ENCODE results near the gene NALCN. TPM values are rescaled to one million over a fixed set of nuclear protein-coding genes. Genes with fewer than 3 reads are reported as not detected.

NALCN gene
- total and polyA plus RNA-seq, 8 donors = 0.26 to 1.9 (median 0.74) TPM

DNA sequence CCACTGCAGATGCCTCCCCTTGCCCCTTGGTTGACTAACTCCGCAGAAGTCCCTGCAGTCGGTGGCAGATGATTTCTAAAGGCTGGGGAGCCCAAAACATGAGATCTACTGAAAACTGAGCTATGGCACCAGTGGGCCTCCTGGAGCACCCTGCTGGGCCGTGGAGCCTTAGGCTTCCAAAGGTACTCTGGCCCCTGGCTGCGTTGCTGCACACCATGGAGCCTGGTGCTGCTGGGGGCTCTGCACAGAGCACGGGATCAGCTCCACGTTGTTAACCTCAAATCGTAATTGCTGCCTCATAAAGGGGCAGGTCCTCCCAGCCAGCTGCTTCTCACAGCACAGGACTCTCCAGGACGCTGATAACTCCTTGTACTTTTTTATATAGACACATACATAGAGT, 357.5 kb downstream of the NALCN start:
- Histone ChIP-seq H3K4me3 (no peak overlapping the region), H3K36me3 (no peaks in the 10 kb centered on the region), H3K27ac (no peak overlapping the region), H3K27me3 (no peaks in the 10 kb centered on the region), H3K9me3 (no peaks in the 10 kb centered on the region), H3K4me1 (no peaks in the 10 kb centered on the region)
- intact Hi-C loops (cut with DNase I) = no loop called here
- DNase-seq (no peak), ATAC-seq (no peak)
- TF ChIP-seq, protein P1, sequence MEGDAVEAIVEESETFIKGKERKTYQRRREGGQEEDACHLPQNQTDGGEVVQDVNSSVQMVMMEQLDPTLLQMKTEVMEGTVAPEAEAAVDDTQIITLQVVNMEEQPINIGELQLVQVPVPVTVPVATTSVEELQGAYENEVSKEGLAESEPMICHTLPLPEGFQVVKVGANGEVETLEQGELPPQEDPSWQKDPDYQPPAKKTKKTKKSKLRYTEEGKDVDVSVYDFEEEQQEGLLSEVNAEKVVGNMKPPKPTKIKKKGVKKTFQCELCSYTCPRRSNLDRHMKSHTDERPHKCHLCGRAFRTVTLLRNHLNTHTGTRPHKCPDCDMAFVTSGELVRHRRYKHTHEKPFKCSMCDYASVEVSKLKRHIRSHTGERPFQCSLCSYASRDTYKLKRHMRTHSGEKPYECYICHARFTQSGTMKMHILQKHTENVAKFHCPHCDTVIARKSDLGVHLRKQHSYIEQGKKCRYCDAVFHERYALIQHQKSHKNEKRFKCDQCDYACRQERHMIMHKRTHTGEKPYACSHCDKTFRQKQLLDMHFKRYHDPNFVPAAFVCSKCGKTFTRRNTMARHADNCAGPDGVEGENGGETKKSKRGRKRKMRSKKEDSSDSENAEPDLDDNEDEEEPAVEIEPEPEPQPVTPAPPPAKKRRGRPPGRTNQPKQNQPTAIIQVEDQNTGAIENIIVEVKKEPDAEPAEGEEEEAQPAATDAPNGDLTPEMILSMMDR (IDR thresholded peaks at IDR 0.05) = no peak

DNA sequence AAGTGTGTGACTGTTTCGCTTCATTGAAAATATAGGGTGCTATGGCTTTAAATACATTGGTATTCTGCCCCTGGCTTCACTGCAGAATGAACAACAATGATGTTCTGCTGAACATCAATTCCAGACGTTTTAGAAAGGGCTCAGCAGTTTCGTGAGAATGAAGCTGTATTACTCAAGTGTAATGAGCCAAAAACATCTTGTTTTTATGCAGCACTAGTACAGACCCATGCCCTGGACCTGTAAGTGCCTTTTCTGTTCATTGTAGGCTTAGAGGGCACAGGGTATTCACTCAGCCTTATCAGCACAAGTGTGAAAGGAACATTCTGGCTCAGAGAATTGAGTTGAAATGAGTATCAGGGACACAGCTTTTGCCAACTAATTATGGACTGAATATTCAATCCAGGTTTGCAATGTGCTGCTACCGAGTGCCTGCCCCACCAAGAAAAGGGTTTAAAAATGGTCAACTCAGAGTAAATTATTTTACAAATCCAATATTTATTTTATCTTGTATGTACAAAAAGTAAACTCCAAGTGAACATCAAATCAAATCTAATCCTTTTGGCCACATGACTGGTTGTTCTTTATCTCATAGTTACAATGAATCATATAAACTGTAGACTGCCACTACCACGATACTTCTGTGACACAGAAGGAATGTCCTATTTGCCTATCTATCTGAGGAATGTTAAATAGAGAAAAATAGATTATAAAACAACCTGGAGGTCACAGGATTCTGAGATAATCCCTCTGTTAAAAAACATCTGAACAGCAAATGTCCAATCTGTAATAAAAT, 362.8 kb downstream of the NALCN start:
- intact Hi-C loops (cut with DNase I) = no loop called here

DNA sequence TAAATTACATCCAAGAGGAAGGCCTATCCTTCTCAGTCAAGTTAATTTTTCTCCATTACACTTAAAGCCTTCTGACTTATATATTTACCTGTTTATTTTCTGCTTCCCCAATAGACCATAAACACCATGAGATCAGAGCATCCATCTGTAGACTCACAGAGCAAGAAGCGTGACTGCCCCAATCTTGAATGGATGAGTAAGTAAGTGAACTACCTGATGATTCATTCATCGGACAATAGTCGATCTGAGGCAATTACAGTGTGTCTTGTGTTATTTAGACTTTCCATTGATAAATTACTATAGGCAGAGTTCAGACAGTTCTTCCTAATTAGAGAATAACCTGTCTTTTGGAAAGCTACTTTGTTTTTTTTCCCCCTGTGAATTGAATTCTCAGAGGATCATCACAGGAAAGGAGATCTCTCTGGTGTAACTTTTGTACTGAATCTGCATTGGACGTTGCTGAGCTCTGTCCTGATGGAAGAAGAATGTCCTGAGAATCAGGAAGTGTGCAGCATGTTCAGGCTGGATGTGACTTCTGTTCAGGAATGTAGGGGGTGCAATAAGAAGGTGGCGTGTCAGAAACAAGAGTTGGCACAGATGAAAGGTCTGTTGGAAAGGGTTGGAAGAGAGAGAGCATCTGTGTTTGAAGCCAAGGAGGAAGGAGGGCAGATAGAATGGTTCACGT, 367.0 kb downstream of the NALCN start:
- ATAC-seq (no peak), DNase-seq (no peak)
- intact Hi-C loops (cut with DNase I) = no loop called here
- no peak overlapping the region for H3K27ac ChIP-seq
- no peaks in the 10 kb centered on the region for H3K27me3 ChIP-seq
- H3K9me3 ChIP-seq = peaks cover 0 to 9% of the 10 kb centered on the region in 2 donors
- H3K36me3 ChIP-seq = no peaks in the 10 kb centered on the region
- H3K4me1 ChIP-seq = no peaks in the 10 kb centered on the region
- H3K4me3 ChIP-seq = no peak overlapping the region
- TF ChIP-seq, protein P1 (IDR thresholded peaks at IDR 0.05) = no peak

More for the DNA sequence above, 362.8 kb downstream of the NALCN start:
- TF ChIP-seq, protein P1 (IDR thresholded peaks at IDR 0.05) = no peak
- H3K9me3 ChIP-seq = no peaks in the 10 kb centered on the region
- DNase-seq (no peak), ATAC-seq (no peak)
- H3K4me3 ChIP-seq = no peak overlapping the region
- no peak overlapping the region for H3K27ac ChIP-seq
- no peaks in the 10 kb centered on the region for H3K36me3 ChIP-seq
- no peaks in the 10 kb centered on the region for H3K4me1 ChIP-seq
- no peaks in the 10 kb centered on the region for H3K27me3 ChIP-seq

DNA sequence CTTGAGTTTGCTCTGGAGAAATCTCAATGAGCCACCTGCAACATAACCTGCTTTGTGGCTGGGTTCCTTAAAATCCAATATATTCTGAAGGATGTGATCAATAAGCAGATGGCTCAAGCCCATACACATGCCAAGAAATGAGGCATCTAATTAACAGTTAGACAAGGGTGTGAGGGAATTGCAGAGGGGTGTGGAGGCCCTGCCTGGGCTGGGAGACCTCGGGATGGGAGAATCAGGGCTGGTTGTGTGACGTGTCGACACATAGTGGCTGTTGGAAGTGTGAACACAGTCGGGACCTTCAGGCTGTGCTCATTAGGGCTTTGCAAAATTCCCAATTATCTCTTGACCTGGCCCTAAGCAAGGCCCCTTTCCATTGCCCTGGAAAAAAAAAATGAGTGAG, 379.8 kb downstream of the NALCN start:
- H3K36me3 ChIP-seq = no peaks in the 10 kb centered on the region
- no peak for DNase-seq
- no peak overlapping the region for H3K27ac ChIP-seq
- H3K9me3 ChIP-seq = peaks cover 0 to 10% of the 10 kb centered on the region in 2 donors
- TF ChIP-seq, protein P1 (IDR thresholded peaks at IDR 0.05) = no peak
- no peaks in the 10 kb centered on the region for H3K4me1 ChIP-seq
- intact Hi-C loops (cut with DNase I) = no loop called here
- no peak for ATAC-seq
- H3K4me3 ChIP-seq = no peak overlapping the region
- H3K27me3 ChIP-seq = no peaks in the 10 kb centered on the region

DNA sequence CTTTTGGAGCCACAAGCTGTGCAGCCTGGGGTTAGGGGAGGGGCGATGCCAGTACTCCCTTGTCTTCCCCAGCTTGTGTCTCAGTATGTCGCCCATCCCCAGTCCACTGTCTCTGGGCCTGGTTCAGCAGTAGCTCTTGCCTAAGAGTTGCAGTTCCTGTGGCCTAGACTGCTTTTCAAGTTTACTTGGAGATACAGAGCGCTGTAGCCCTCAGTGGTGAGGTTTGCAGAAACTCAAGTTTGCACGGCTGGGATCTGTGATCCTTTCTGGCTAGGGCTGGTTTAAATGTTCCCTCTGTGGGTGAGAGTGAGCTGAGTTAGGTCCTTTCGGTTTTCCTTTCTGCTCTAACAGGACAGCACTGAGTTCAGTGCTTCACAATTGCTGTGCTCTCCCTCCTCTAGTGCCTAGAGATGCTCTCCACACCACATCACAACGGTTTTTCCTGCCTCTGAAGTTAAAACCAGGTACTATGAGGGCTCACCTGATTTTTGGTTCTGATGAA, 381.1 kb downstream of the NALCN start:
- no peak overlapping the region for H3K4me3 ChIP-seq
- no peaks in the 10 kb centered on the region for H3K27me3 ChIP-seq
- intact Hi-C loops (cut with DNase I) = no loop called here
- ATAC-seq (no peak), DNase-seq (no peak)
- no peak overlapping the region for H3K27ac ChIP-seq
- no peaks in the 10 kb centered on the region for H3K36me3 ChIP-seq
- peaks cover 0 to 4% of the 10 kb centered on the region in 2 donors for H3K9me3 ChIP-seq
- TF ChIP-seq, protein P1 (IDR thresholded peaks at IDR 0.05) = no peak
- H3K4me1 ChIP-seq = no peaks in the 10 kb centered on the region

Measured in left lung (tissue), 10 donors.